SHP77 treated with DMSO at 0.1 percent for 48 hours (cell line): Measurements from ENCODE around the gene CNTFR.

Experiments used
- DNase-seq: peaks from one replicate; lab custom pipeline; 2025; lab: John Stamatoyannopoulos, UW

Gene CNTFR

GRCh38 chr9:34590381-34591247, 1.1 kb upstream of the CNTFR start:
- no peak for DNase-seq

DNA sequence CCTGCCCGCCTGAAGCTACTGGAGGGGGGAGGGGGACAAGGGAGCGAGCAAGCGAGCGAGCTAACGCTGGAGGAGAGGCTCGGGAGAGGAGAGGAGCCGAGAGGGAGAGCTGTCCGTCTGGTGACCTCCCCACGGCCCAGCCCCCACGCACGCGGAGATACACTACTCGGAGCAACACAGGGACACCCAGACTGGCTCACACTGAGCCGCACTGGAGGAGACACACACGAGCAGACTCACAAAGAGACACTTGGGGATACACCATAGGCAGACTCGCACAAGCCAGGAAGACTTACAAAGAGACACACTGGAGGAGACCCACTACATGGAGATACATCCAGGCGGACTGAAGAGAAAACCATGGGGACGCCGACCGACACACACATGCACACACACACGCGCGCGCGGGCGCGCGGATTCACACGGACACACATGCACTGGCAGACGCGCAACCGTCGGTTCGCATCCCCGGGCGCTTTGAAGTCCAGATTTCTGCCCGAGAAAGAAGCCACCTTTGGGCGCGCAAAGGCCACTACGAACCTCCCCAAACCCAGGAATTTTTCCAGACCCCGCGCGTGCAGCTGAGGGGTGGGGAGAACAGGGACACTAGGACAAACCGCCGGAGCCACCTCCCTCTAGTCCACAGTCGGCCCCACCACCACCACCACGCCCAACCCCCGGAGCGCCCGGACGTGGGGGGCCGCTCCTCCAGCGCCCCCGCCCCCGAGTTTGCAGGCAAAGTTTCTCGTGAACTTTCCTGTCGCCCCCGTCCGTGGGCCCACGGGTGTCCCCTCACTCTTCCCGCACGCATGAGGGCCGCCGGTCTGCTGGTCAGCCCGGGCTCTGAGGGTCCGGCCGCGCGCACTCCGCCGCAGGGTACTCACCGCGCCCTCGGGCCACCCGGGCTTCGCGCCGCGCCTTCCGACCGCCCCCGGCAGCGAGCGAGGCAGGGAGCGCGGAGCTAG, 571 bp downstream of the CNTFR start:
- DNase-seq = no peak

DNA sequence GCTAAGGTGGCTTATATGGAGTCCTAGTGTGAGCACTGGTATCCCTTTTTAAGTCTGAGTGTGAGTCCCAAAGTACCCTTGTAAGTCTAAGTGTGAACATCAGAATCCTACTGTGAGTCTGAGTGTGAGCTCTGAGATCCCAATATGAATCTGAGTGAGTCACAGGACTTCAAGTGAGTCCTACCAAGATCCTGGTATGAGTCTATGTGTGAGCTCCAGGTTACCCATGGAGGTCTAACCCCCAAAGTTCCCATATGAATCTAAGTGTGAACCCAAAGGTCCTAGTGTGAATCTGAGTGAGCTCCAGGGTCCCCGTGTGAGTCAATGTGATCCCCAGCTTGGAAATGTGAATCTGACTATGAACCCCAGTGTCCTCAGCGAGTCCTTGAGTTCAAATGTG, 2.3 kb downstream of the CNTFR start:
- DNase-seq = no peak

DNA sequence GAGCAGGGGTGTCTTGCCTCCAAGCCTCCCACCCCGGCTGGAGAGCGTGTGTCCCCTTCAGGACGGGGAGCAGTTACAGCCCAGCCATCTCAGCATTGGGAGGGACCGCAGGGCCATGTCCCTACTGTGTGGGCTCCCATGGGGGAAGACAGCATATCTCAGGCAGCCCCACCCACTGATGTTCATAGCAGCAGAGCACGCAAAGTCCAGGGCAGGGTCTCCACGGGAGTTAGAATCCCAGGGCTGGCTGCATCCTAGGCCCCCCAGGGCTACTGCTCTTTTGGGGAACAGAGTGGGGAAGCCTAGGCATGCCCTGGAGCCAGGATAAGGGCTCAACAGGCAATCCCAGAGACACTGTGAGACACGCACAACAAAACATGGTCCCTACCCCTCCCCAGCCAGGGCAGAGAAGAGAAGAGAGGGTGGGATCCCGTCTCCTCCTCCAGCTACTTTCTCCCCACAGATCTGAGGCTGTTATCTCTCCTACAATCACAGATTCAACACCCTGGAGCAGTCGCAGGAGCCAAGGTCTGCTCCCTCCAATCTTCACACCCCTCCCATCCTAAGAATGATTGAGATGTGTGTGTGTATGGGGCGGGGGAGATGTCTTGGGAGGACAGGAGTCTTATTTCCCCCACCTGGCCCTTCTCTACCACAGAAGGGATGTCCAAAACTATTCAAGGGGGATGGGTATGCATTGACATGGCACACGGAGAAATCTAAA, 3.4 kb downstream of the CNTFR start:
- no peak for DNase-seq

- DNase-seq = no peak
Observed at GRCh38 chr9:34584970-34585369, 4.6 kb downstream of the CNTFR start.

- no peak for DNase-seq
Observed at GRCh38 chr9:34582787-34583186, 6.7 kb downstream of the CNTFR start.

DNA sequence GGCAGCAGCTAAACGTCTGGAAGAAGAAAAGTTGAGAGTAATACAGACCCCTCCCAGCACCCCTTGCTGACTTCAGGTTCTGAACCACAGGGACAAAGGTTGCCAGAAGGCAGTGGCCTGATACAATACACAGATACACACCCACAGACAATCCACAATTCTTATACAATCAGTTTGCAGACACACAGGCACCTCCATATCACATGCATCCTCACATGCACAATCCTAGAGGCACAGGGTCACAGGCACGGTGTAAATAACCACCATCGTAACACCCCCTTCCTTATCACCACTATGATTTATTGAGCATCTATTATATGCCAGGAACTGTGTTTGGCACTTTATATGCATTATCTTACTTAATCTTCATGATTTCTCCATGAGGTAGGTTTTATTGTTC, 8.2 kb downstream of the CNTFR start:
- DNase-seq = no peak

DNA sequence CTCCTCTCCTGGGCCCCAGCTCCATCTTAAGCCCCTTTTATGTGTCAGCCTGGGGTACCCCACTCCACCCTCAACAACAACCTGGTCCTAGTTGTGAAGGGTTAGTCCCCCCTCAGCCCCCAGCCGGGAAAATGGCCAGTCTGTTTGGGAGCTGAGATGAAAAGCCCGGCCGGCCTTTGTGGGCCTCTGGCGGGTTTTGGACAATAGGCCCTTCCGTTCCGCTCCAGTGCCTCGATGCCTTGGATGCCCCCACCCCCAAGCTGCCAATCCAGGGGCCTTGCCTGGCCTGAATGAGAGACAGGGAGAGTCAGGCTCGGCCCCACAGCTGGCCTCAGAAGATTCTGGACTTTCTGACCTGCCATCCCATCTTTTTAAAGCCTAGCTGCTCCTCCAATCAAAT, 9.2 kb downstream of the CNTFR start:
- no peak for DNase-seq

- no peak for DNase-seq
Observed at GRCh38 chr9:34579808-34580163, 9.7 kb downstream of the CNTFR start.

DNA sequence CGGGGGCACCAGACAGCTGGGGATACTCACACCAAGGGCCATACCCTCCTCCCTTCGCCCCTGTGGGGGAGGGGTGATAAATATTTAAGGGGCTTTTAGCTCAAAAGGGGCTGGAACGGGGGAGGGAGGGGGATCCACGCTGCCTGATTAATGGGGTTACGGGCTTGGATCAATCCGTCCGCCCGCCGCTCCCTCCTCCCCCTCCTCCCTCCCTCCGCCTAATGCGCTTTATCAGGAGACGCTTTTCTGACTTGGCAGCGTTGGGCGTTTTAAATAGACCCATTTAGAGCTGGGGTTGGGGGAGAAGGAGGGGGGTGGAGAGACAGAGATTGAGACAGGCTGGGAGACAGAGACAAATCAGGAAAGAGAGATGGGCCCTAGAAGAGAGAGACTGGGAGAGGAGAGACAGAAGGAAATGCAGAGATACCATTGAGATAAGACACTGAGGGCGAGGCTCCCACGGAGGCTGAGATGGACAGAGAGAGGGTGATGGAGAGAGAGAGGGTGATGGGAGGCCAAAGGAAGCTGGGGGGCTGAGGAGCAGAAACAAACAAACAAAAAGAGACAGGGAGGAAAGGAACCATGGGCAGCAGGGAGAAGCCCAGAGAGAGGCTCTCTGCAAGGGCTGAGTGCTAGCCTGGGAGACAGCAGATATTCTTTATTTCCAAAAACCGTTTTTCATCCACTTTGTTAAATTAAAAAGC, 10.3 kb downstream of the CNTFR start:
- DNase-seq = no peak

DNA sequence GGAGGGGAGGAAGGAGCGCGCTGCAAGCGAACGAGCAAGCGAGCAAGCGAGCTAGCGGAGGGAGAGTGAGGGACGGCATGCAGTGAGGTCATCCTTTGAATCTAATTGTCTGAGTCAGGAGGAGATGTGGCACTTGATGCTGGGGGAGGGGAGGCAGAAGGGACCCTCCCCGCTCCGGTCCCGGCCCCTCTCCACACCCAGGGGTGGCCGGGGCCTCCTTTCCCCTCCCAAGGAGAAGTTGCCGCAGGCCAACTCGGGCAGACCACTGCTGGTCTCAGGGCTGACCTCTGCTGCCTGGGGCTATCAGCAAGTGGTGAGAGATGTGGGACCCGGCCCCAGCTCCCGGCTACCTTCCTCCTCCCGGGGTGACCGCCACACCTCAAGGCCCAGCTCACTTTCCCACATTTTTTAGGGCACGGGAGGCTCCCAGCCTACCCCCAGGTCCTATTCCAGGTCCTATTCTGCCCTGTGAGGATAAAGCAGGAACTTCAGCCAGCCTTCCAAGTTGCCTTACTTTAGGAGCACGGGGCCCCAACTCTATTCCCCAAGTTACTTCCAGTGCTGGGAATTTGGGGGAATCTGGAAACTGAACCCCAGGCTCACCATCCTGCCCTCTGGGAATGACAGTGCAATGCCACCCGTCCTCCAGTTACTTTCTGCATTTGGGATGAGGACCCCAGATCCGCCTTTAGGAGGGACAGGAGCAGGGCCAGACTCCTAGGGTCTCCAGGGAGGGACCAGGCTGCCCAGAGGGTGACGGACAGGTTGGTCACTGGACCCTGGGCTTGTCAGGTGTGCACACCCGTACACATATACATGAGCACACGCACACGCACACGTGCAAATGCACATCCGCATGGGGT, 11.1 kb downstream of the CNTFR start:
- DNase-seq = no peak

GRCh38 chr9:34577400-34578240, 11.9 kb downstream of the CNTFR start:
- no peak for DNase-seq

- no peak for DNase-seq
Observed at GRCh38 chr9:34576597-34577399, 12.7 kb downstream of the CNTFR start.

GRCh38 chr9:34575862-34576596, 13.5 kb downstream of the CNTFR start:
- no peak for DNase-seq

DNA sequence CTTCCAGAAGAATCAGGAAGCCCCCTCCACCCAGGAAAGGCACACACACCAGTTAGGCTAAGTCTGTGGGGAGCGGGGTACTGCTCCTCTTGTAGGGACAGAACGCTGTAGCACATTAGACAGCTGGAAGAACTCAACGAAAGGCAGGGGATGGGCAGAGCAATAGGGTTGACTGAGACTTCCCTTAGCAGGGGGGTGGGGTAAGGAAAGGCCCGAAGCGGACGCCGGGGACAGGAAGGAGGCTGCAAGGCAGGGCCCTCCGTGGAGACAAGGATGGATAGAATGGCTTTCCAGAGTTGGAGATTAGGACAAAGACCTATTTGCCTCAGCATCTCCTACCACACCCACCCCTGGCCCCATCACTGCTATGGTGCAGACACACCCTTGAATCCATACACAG, 14.3 kb downstream of the CNTFR start:
- DNase-seq = no peak

DNA sequence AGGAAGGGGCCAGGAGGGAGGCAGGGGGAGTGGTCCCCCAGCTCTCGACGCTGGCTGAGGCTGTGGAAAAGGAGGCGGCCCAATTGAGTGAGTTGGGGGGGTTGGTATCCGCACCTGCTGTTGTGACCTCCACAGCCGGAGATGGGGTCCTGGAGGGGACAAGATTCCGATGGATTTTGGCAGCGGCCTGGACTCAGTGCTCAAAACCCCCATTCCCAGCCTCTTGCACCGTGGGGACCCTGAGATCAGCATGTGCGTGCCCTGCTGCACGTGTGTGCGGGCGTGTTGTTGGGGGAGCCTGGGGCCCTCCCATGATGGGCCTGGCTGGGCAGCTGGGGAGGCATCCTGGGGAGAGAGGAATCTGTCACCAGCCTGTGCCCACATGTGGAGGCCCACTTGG, 15.0 kb downstream of the CNTFR start:
- no peak for DNase-seq

DNA sequence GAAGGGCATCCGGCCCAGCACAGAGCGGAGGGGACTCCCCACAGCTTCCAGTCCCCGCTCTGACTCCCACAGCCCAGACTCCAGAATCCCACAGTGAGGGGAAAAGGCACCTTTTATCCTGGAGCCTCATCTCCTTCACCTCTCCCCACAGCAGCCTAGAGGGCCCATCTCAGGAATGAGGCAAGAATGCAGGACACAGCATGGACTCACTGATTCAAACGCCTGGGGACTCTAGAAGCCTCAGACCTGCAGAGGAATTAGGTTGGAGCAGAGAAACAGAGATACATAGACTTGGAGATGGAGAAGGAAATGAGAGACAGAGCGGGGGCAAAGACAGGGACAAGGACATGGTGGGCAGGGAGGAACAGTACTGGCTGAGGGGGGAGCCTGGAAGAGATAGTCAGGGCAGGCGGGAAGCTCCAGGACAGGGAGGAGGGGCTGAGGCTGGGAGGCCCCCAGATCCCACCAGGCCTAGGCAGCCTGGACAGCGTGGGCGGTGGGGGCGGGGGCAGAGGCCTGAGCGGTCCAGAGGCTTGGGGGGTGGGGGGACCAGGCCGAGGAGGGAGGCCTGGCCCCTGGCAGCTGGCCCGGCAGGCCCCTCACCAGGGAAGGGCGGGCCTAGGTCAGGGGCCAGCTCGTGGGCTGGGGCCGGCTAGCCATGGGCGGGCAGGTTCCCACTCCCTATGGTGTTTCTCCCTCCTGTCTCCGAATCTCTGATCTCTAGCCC, 15.8 kb downstream of the CNTFR start:
- no peak for DNase-seq

DNA sequence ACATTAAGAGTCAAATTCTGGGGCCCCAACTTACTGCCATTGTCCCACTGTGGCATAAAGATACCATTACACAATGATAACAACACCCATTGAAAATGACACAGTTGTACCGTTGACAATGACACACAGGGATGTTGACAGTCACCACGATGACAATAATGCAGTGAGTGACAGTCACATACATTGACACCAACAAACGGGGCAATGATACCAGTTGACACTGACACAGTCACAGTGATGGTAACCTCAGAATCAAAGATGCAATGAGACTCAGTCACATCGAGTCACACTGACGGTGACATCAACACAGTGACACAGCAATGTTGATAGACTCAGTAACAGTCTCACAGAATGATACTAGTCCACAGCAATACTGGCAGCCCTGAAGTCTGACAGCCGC, 16.9 kb downstream of the CNTFR start:
- DNase-seq = no peak
